Mesendoderm (in vitro differentiated cells): ENCODE results near the gene AUH.

Experiments
- DNase-seq: peaks from one replicate; pipeline ENCODE4 v3.0.0; 2013
- H2AK5ac ChIP-seq: 2 replicates; pipeline ENCODE4 v1.6.1; 2013; ENCODE audit warnings: low read length, inconsistent platforms
- H2BK120ac ChIP-seq: 2 replicates; pipeline ENCODE4 v1.6.1; 2013; ENCODE audit warnings: low read depth, mild to moderate bottlenecking, low read length, moderate library complexity, mixed read lengths
- H2BK15ac ChIP-seq: replicated peaks from 2 replicates; pipeline ENCODE4 v1.6.1; 2013; ENCODE audit warnings: low read depth, mild to moderate bottlenecking, moderate library complexity
- H2BK5ac ChIP-seq: 2 replicates; pipeline ENCODE4 v1.6.1; 2013; ENCODE audit warnings: low read length, inconsistent platforms
- H3K18ac ChIP-seq: 2 replicates; pipeline ENCODE4 v1.6.1; 2013; ENCODE audit warnings: mild to moderate bottlenecking, low read length, mixed read lengths
- H3K23ac ChIP-seq: one replicate; pipeline ENCODE4 v1.6.1; 2013; ENCODE audit warnings: low read length
- H3K27ac ChIP-seq: 2 replicates; pipeline ENCODE4 v1.5.1; 2013; ENCODE audit warnings: low read depth, mild to moderate bottlenecking, inconsistent platforms, low read length, moderate library complexity
- H3K27me3 ChIP-seq: 2 replicates; pipeline ENCODE4 v1.6.1; 2013; ENCODE audit warnings: low read length, control low read depth, mild to moderate bottlenecking, inconsistent platforms; ENCODE audit not compliant: insufficient read depth, poor library complexity
- H3K36me3 ChIP-seq: 2 replicates; pipeline ENCODE4 v1.6.1; 2013; ENCODE audit warnings: low read length, inconsistent platforms; ENCODE audit not compliant: control insufficient read depth, insufficient read depth
- H3K4ac ChIP-seq: one replicate; pipeline ENCODE4 v1.6.1; 2013; ENCODE audit warnings: low read depth, mild to moderate bottlenecking, low read length, moderate library complexity
- H3K4me1 ChIP-seq: 2 replicates; pipeline ENCODE4 v1.6.1; 2013; ENCODE audit warnings: low read depth, low read length, inconsistent platforms; ENCODE audit not compliant: control insufficient read depth
- H3K4me2 ChIP-seq: 2 replicates; pipeline ENCODE4 v1.6.1; 2013; ENCODE audit warnings: low read length
- H3K4me3 ChIP-seq: 2 replicates; pipeline ENCODE4 v1.5.1; 2013; ENCODE audit warnings: mild to moderate bottlenecking, low read length
- H3K56ac ChIP-seq: one replicate; pipeline ENCODE4 v1.6.1; 2013; ENCODE audit warnings: low read length
- H3K79me1 ChIP-seq: 2 replicates; pipeline ENCODE4 v1.6.1; 2013; ENCODE audit warnings: low read length, inconsistent platforms
- H3K79me2 ChIP-seq: 2 replicates; pipeline ENCODE4 v1.6.1; 2013; ENCODE audit warnings: mild to moderate bottlenecking, low read length; ENCODE audit not compliant: control insufficient read depth, insufficient read depth
- H3K9ac ChIP-seq: 2 replicates; pipeline ENCODE4 v1.6.1; 2013; ENCODE audit warnings: low read length, inconsistent platforms
- H4K5ac ChIP-seq: one replicate; pipeline ENCODE4 v1.6.1; 2013; ENCODE audit warnings: low read length
- H4K8ac ChIP-seq: one replicate; pipeline ENCODE4 v1.6.1; 2013; ENCODE audit warnings: low read depth, mild to moderate bottlenecking, control low read depth, low read length, moderate library complexity
- WGBS: extraction: QIAGEN DNeasy Blood & Tissue Kit; methylation state at CpG from one replicate; pipeline ENCODE4 v1.1.7; 2013; ENCODE audit warnings: low lambda C conversion rate, missing lambda C conversion rate; ENCODE audit not compliant: insufficient coverage; ENCODE audit errors: extremely low coverage; 5-methylcytosine and 5-hydroxymethylcytosine counted together

Gene AUH

GRCh38 chr9:91191411-91192380 is 170.0 kb downstream of the AUH start:
- Histone ChIP-seq H3K18ac (no peak overlapping the region), H3K79me2 (no peaks in the 10 kb centered on the region), H3K4me1 (no peaks in the 10 kb centered on the region), H3K27ac (no peak overlapping the region), H2AK5ac (no peak overlapping the region), H2BK15ac (no peak overlapping the region), H3K56ac (no peak overlapping the region), H3K79me1 (no peaks in the 10 kb centered on the region), H4K8ac (no peak overlapping the region), H2BK120ac (no peak overlapping the region), H3K4me3 (no peak overlapping the region), H3K4me2 (no peak overlapping the region), H3K4ac (no peak overlapping the region), H3K23ac (no peak overlapping the region), H3K36me3 (no peaks in the 10 kb centered on the region), H3K27me3 (no peaks in the 10 kb centered on the region), H2BK5ac (no peak overlapping the region), H4K5ac (no peak overlapping the region), H3K9ac (no peak overlapping the region)
- no peak for DNase-seq
- no CpG with 5 or more reads among the region's 18 CpGs for WGBS

- no peak overlapping the region for H3K9ac ChIP-seq
- DNase-seq: no peak
- no peak overlapping the region for H3K23ac ChIP-seq
- WGBS: no CpG with 5 or more reads among the region's 4 CpGs
- H2AK5ac ChIP-seq: no peak overlapping the region
- no peak overlapping the region for H3K27ac ChIP-seq
- no peak overlapping the region for H2BK120ac ChIP-seq
- no peak overlapping the region for H3K18ac ChIP-seq
- H3K79me1 ChIP-seq: no peaks in the 10 kb centered on the region
- H4K8ac ChIP-seq: no peak overlapping the region
- H3K36me3 ChIP-seq: no peaks in the 10 kb centered on the region
- no peak overlapping the region for H2BK5ac ChIP-seq
- H3K27me3 ChIP-seq: no peaks in the 10 kb centered on the region
- no peak overlapping the region for H3K4ac ChIP-seq
- H3K4me2 ChIP-seq: no peak overlapping the region
- no peak overlapping the region for H4K5ac ChIP-seq
- H3K56ac ChIP-seq: no peak overlapping the region
- H3K4me1 ChIP-seq: no peaks in the 10 kb centered on the region
- H3K4me3 ChIP-seq: no peak overlapping the region
- H3K79me2 ChIP-seq: no peaks in the 10 kb centered on the region
- no peak overlapping the region for H2BK15ac ChIP-seq
Measured at GRCh38 chr9:91190062-91190461, 171.7 kb downstream of the AUH start.

DNA sequence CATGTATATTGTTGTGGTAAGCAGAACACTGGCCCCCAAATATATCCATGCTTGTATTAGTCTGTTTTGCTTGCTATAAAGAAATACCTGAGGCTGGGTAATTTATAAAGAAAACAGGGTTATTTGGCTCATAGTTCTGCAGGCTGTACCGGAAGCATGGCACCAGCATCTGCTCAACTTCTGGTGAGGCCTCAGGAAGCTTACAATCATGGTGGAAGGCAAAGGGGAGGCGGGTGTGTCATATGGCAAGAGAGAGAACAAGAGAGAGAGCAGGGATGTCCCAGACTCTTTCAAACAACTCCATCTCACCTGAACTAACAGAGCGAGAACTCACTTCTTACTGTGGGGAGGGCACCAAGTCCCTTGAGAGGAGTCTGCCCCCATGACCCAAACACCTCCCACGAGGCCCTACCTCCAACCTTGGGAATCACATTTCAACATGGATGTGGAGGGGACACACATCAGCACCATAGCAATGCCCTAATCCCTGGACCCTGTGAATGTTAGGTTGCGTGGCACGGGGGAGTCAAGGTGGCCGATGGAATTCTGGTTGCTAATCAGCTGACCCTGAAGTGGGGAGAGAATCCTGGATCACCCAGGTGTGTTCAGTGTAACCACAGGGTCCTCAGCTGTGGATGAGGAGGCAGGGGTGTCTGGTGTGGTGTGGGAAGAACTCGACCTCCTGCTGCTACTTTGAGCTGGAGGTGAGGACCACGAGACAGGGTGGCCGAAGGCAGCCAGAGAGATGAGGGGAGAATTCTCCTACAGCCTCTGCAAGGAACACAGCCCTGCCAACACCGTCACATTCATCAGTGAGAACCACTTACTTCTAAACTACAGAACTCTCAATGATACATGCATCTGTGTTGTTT is 172.8 kb downstream of the AUH start:
- Histone ChIP-seq H3K9ac (no peak overlapping the region), H2AK5ac (no peak overlapping the region), H3K79me1 (no peaks in the 10 kb centered on the region), H4K5ac (no peak overlapping the region), H3K56ac (no peak overlapping the region), H2BK5ac (no peak overlapping the region), H4K8ac (no peak overlapping the region), H3K27me3 (no peaks in the 10 kb centered on the region), H3K4ac (no peak overlapping the region), H3K4me3 (no peak overlapping the region), H3K79me2 (no peaks in the 10 kb centered on the region), H3K4me1 (no peaks in the 10 kb centered on the region), H2BK120ac (no peak overlapping the region), H2BK15ac (no peak overlapping the region), H3K27ac (no peak overlapping the region), H3K36me3 (no peaks in the 10 kb centered on the region), H3K23ac (no peak overlapping the region), H3K4me2 (no peak overlapping the region), H3K18ac (no peak overlapping the region)
- DNase-seq: no peak
- no CpG with 5 or more reads among the region's 11 CpGs for WGBS

DNA sequence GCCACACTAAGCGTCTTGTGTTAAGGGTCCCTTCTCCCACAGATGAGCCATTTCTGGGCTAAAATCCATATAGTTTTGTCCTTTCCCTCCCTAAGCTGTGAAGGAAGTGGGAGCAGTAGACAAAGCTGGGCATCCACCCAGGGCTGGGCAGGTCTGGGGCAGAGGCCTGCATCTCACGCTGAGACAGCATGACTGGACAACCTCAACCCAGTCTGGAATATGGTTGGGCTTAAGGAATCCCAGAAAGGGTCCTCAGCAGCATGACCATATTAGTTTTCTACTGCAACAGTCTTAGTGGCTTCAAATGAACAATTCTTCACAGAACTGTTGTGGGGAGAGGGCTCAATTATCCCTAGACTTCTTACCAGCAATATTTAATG is 173.8 kb downstream of the AUH start:
- Histone ChIP-seq H2BK15ac (no peak overlapping the region), H3K36me3 (no peaks in the 10 kb centered on the region), H3K4me2 (no peak overlapping the region), H2AK5ac (no peak overlapping the region), H2BK120ac (no peak overlapping the region), H3K56ac (no peak overlapping the region), H3K4me3 (no peak overlapping the region), H2BK5ac (no peak overlapping the region), H3K27me3 (no peaks in the 10 kb centered on the region), H3K4ac (no peak overlapping the region), H3K4me1 (no peaks in the 10 kb centered on the region), H3K23ac (no peak overlapping the region), H3K18ac (no peak overlapping the region), H4K5ac (no peak overlapping the region), H3K79me1 (no peaks in the 10 kb centered on the region), H4K8ac (no peak overlapping the region), H3K79me2 (no peaks in the 10 kb centered on the region), H3K27ac (no peak overlapping the region), H3K9ac (no peak overlapping the region)
- no CpG with 5 or more reads among the region's 2 CpGs for WGBS
- DNase-seq: no peak

DNA sequence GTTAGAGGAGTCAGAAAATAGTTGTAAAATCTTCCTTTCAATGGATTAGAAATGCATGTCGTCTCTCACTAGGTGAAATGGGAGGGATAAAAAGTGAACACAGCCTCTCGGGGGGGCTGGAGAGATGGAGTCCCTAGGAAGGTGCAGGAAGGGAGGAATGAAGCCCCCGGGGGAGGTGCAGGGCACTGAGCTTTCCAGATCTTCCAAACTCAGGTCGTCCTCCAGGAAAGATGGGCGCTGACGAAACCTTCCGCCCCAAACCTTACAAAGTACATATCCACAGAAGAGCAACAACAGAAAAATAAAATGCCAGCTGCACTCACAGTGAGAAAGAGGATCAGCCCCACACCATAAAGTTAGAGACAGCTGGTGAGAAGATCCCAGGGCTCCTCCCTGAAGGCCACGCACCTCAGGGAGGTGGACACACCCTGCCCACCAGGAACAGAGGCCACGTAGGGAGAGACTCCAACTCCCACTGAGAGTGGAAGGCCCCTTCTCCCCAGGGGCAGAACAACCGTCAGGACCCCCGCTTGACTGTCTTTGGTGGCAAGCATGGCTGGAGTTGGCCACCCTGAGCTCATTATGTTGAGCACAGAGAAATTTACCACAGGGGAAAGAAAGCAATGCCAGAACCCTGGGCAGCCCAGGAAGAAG is 174.3 kb downstream of the AUH start:
- no CpG with 5 or more reads among the region's 11 CpGs for WGBS

More for the DNA sequence above, 174.3 kb downstream of the AUH start:
- Histone ChIP-seq H3K79me2 (no peaks in the 10 kb centered on the region), H3K9ac (no peak overlapping the region), H3K4me1 (no peaks in the 10 kb centered on the region), H3K27ac (no peak overlapping the region), H2BK15ac (no peak overlapping the region), H3K36me3 (no peaks in the 10 kb centered on the region), H2BK120ac (no peak overlapping the region), H3K27me3 (no peaks in the 10 kb centered on the region), H2BK5ac (no peak overlapping the region), H3K4ac (no peak overlapping the region), H4K5ac (no peak overlapping the region), H3K79me1 (no peaks in the 10 kb centered on the region), H3K4me2 (no peak overlapping the region), H3K56ac (no peak overlapping the region), H4K8ac (no peak overlapping the region), H2AK5ac (no peak overlapping the region), H3K4me3 (no peak overlapping the region), H3K23ac (no peak overlapping the region), H3K18ac (no peak overlapping the region)
- DNase-seq: no peak
